Liver (tissue), 3 donors: ENCODE results near the gene RBM20.

Source experiments
- ATF3 ChIP-seq: IDR thresholded peaks from 2 replicates; pipeline ENCODE4 v1.6.1; 2016; ENCODE audit warnings: antibody characterized with exemption
- CTCF ChIP-seq: fragments of 150-350 bp; IDR thresholded peaks from 2 replicates; pipeline ENCODE4 v1.5.1; 2017; ENCODE audit warnings: improper control_type of control experiment, low read depth, low read length; ENCODE audit not compliant: missing input control
- FOXA1 ChIP-seq: IDR thresholded peaks from 2 replicates; pipeline ENCODE4 v1.6.1; 2016; ENCODE audit warnings: antibody characterized with exemption
- JUND ChIP-seq, 2 donors: IDR thresholded peaks; 2 replicates each; pipeline ENCODE4 v1.6.1; 2016; ENCODE audit warnings: antibody characterized with exemption in 2 of 2
- MAX ChIP-seq: IDR thresholded peaks from 2 replicates; pipeline ENCODE4 v1.6.1; 2016; ENCODE audit warnings: antibody characterized with exemption
- RAD21 ChIP-seq, 2 donors: IDR thresholded peaks; 2 replicates each; pipeline ENCODE4 v1.6.1; 2016; ENCODE audit warnings: antibody characterized with exemption in 2 of 2, mild to moderate bottlenecking in 2 of 2
- REST ChIP-seq: IDR thresholded peaks from 2 replicates; pipeline ENCODE4 v1.6.1; 2016; ENCODE audit warnings: antibody characterized with exemption, mild to moderate bottlenecking
- SP1 ChIP-seq: IDR thresholded peaks from 2 replicates; pipeline ENCODE4 v1.6.1; 2018; ENCODE audit warnings: antibody characterized with exemption, mild to moderate bottlenecking
- TAF1 ChIP-seq: conservative IDR thresholded peaks from 2 replicates; pipeline ENCODE4 v1.6.1; 2016; ENCODE audit warnings: antibody characterized with exemption, mild to moderate bottlenecking
- YY1 ChIP-seq: IDR thresholded peaks from 2 replicates; pipeline ENCODE4 v1.6.1; 2016; ENCODE audit warnings: antibody characterized with exemption, mild to moderate bottlenecking
- ZBTB33 ChIP-seq: IDR thresholded peaks from 2 replicates; pipeline ENCODE4 v1.6.1; 2016; ENCODE audit warnings: antibody characterized with exemption
- donor health status: healthy.
- donor health status: healthy.

- no peak for TF ChIP-seq CTCF
- TF ChIP-seq ATF3, result no peak
- no peak for TF ChIP-seq JUND (IDR thresholded peaks at IDR 0.05)
- no peak for TF ChIP-seq REST
- no peak for TF ChIP-seq TAF1
- no peak for TF ChIP-seq YY1
- no peak for TF ChIP-seq MAX
- TF ChIP-seq ZBTB33, result no peak
- TF ChIP-seq FOXA1, result no peak
- TF ChIP-seq SP1, result no peak
- no peak for TF ChIP-seq RAD21 (IDR thresholded peaks at IDR 0.05)
Measured at GRCh38 chr10:110676016-110676415, 31.9 kb downstream of the RBM20 start.
